GM18505 (cell line): ENCODE data around the gene SLC4A1.

Source experiments
- ATAC-seq: cut with Tn5 transposase; IDR thresholded peaks from one replicate; pipeline ENCODE4 v1.9.1; 2021; ENCODE audit not compliant: unreplicated experiment
- POLR2A ChIP-seq: IDR thresholded peaks from 4 replicates; pipeline ENCODE4 v1.6.1; 2011; ENCODE audit warnings: borderline replicate concordance; ENCODE audit not compliant: insufficient read depth, insufficient read length; ENCODE audit errors: extremely low read depth

Gene SLC4A1

GRCh38 chr17:44236444-44236991 is 31.4 kb downstream of the SLC4A1 start:
- no peak for ATAC-seq
- TF ChIP-seq POLR2A, result no peak

DNA sequence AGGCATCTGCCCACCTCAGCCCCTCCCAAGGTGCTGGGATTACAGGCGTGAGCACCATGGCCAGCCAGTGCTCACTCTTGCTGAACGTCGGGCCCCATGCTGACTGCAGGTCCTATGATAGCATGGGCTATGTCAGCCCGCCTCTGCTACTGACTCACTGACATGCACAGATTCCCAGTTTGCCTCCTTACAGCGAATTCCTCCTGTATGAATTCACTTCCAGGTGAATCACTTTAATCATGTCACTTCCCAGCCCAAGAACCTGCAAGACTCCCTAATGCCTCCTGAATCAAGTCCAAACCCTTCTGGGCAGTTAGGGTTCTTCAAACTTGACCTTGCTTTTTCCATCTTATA is 32.4 kb downstream of the SLC4A1 start:
- no peak for TF ChIP-seq POLR2A
- no peak for ATAC-seq

- no peak for ATAC-seq
- TF ChIP-seq POLR2A, result no peak
Observed at GRCh38 chr17:44233582-44233981, 34.4 kb downstream of the SLC4A1 start.

DNA sequence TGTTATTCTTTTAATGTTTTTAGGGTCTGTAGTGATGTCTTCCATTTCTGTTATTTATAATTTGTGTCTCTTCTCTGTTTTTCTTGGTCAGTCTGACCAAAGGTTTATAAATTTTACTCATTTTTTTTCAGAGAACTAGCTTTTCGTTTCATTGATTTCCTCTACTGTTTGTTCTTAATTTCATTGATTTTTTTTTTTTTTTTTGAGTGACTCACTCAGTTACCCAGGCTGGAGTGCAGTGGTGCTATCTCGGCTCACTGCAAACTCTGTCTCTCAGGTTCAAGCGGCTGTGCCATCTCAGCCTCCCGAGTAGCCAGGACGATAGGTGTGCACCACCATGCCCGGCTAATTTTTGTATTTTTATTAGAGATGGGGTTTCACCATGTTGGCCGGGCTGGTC is 35.9 kb downstream of the SLC4A1 start:
- no peak for ATAC-seq
- TF ChIP-seq POLR2A, result no peak

DNA sequence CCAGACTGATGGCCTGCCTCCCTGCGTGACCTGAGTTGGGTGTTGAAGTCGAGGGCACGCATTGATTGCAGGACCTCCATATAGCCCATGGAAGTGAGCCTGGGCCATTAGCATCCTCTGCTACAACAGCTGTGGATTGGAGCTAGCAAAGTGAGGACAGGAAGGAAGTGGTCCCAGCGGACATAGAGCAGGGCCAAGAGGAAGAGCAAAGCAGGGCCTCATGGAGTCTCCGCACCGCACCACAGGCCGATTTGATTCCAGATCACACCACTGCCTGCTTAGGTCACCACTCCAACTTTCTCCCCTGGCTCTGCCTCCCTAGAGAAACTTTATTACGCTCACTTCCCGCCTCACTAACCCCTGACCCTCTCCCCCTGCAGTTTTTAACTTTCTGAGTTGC is 37.8 kb downstream of the SLC4A1 start:
- no peak for TF ChIP-seq POLR2A

DNA sequence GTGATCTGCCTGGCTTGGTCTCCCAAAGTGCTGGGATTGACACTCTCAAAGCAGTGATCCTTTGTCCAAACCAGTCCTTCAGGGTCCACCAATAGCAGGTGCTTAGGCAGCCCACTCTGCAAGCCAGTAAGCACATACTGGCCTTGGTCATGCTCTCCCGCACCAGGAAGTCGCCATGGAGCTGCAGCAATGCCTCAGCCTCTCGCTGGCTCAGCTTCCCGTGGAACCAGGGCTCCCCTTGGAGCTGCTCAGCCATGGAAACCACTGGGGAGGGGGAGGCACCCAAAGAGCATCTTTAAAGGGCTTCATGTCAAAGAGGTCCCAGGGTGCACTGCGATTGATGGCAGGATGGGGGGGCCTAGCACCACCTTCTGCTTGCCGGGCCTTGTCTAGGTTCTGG is 38.8 kb downstream of the SLC4A1 start:
- ATAC-seq, result no peak

More for the DNA sequence above, 37.8 kb downstream of the SLC4A1 start:
- no peak for ATAC-seq

GRCh38 chr17:44223541-44224071 is 44.3 kb downstream of the SLC4A1 start:
- TF ChIP-seq POLR2A, result no peak
- ATAC-seq, result no peak

More for the DNA sequence above, 38.8 kb downstream of the SLC4A1 start:
- no peak for TF ChIP-seq POLR2A

DNA sequence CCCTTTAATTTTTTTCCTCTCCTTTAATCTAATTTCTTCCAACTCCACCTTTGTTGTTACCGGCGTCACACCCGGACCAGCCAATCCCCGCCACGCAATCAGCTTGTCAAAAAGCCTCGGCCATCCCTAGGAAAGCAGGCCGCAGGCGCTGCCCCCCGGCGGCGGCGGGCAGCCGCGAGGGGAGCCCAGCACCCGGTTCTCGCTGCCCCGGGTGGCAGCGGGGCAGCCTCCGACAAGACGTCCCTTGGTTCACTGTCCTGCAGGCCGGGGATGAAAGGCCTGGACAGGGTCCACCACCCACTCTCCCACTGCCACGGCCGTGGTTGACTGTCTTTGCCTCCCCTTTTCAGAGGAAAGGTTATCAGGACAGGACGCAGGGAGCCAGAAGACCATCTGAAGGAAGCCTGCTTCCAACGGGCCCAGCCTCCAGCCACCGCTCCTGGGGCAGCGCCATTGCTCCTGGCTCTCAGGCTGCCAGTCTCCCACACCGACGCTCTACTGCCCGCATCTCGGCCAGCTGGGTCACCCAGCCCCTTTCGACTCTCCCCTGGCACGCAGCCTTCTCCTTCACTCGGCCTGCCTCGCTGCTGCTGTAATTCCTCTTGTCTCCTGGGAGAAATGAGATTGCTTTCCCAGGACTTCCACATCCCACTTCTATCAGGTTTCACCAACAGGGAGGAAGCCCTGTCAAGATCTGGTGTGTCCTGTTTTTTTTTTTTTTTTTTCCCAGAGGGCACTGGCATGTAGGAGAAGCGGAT is 45.6 kb downstream of the SLC4A1 start:
- ATAC-seq, result no peak
- peak; percentile 61 for TF ChIP-seq POLR2A

GRCh38 chr17:44221862-44222111 is 46.1 kb downstream of the SLC4A1 start:
- no peak for ATAC-seq
- no peak for TF ChIP-seq POLR2A

DNA sequence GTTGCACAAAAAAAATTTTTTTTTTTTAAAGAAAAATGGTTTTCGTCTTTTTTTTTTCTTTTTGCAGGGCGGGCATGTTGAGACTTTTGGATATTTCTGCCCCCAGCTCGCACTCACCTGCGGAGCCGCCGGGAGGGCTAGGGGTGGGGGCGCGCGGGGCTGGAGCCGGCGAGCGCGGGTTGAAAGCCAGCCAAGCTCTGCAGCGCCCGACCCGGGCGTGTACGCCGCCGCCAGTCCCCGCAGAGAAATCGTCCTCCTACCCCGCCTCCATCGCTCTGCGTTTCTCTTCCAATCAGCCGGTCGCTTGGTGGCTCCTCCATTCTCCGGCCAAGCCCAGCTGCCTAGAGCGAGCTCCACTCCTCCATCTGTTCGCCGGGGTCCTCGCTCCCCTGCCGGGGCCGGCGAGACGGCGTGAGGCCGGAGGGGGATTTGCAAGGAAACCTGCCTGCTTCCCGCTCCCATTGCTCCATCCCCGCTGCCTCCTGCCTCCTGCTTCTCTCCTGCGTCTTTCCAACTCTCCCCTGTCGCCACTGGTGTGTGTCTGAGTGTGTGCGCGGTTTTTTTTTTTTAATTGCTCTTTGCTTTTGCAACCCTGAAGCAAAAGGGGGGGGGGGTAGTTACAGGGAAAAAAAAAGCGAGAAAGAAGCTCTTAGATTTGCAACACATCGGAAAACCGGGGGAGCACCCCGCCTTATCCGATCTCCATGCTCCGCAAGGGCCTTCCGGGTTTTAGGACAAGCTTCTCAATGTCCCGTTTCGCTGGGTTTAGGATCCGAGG is 46.7 kb downstream of the SLC4A1 start:
- peak; percentile 73 for TF ChIP-seq POLR2A
- ATAC-seq, result no peak

DNA sequence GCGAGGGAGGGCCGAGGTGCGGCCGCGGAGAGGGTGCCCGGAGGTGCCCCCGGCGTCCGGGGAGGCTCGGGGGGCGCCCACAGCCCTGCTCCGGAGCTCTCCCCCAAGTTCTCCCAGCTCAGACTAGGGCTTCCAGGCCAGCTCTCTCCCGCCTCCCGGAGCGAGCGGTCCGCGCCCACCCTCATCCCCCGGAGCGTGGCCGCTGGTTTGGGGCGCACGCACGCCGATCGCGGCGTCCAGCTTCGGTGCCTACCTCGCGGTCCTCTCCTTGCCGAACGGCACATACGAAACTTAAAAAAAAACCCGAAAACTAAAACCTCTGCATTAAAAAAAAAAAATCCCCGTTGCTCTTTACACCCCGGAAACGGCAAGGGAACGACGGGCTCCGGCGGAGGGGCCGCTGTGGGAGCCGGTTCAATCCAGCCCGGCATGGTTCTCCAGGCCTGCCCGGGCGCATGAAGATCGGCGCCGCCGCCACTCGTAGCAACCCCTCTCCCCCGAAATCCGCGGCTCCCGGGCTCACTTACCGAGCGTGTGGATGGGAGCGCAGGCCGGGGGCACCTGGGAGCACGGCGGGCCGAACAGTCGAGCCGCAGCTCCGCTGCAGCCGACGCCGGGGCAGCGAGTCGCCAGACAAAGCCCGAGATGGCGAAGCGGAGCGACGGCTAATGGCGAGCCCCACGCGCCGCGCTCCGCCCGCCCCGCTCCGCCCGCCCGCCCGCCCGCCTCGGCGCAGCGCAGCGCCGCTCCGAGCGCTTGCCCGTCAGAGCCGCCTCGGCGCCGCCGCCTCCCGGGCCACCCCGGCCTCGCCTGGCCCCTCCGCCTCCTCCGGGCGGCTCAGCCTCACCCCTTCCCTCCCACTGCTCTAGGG is 47.5 kb downstream of the SLC4A1 start:
- TF ChIP-seq POLR2A, result no peak
- ATAC-seq, result peak; percentile 3

- no peak for TF ChIP-seq POLR2A
- ATAC-seq, result peak; percentile 10
Observed at GRCh38 chr17:44219616-44220212, 48.2 kb downstream of the SLC4A1 start, which contains the start of gene UBTF. UBTF (minus strand) TSS chr17:44219675; CDS start chr17:44218229, 1,446 bp downstream.
